ENCODE measurements around the gene MT1M.
"Not testable (repeated sequence)": the region's sequence is repeated elsewhere in the genome, so short reads cannot be mapped to it uniquely, and the experiment has no call there.

The MT1M gene

GRCh38 chr16:56608876-56609462 lies 23.5 kb upstream of the MT1M start:
- DNase-seq: no peak

- DNase-seq: peak; percentile 69
Observed at GRCh38 chr16:56609463-56609921, 23.0 kb upstream of the MT1M start.

- DNase-seq: peak; percentile 73
Observed at GRCh38 chr16:56610017-56610608, 22.3 kb upstream of the MT1M start.

GRCh38 chr16:56610609-56611111 lies 21.8 kb upstream of the MT1M start:
- DNase-seq: no peak

GRCh38 chr16:56611281-56611833 lies 21.1 kb upstream of the MT1M start:
- DNase-seq: no peak

GRCh38 chr16:56613706-56614105 lies 18.8 kb upstream of the MT1M start:
- DNase-seq: no peak

GRCh38 chr16:56614549-56614991 lies 17.9 kb upstream of the MT1M start:
- no peak for DNase-seq

- no peak for DNase-seq
Observed at GRCh38 chr16:56615353-56615752, 17.1 kb upstream of the MT1M start.

GRCh38 chr16:56616608-56617211 lies 15.7 kb upstream of the MT1M start:
- DNase-seq: no peak

- DNase-seq: no peak
Observed at GRCh38 chr16:56617212-56618085, 15.0 kb upstream of the MT1M start.

GRCh38 chr16:56618138-56618537 lies 14.3 kb upstream of the MT1M start:
- DNase-seq: no peak

- no peak for DNase-seq
Observed at GRCh38 chr16:56620339-56620897, 12.0 kb upstream of the MT1M start.

GRCh38 chr16:56621665-56622445 lies 10.6 kb upstream of the MT1M start:
- DNase-seq: not testable (repeated sequence)

- DNase-seq: not testable (repeated sequence)
Observed at GRCh38 chr16:56623184-56623583, 9.3 kb upstream of the MT1M start.

- DNase-seq: no peak
Observed at GRCh38 chr16:56623637-56624036, 8.8 kb upstream of the MT1M start.

- no peak for DNase-seq
Observed at GRCh38 chr16:56625140-56625942, 7.1 kb upstream of the MT1M start, which contains the start of gene MT1E. TSS of gene MT1E (plus strand) at chr16:56625781. CDS start at chr16:56625852, 71 bp downstream.

GRCh38 chr16:56625943-56626654 lies 6.4 kb upstream of the MT1M start:
- DNase-seq: no peak

GRCh38 chr16:56626685-56627084 lies 5.8 kb upstream of the MT1M start:
- DNase-seq: no peak

- DNase-seq: no peak
Observed at GRCh38 chr16:56628486-56629350, 3.7 kb upstream of the MT1M start.

Measured in activated CD8-positive, alpha-beta memory T cell treated with anti-CD3 and anti-CD28 coated beads, Interleukin-2, amount 50 U/mL, for 4 hours (primary cell).